ENCODE results near the gene RNF152.
"Not testable (repeated sequence)": the region's sequence is repeated elsewhere in the genome, so short reads cannot be mapped to it uniquely, and the experiment has no call there.

Gene RNF152

GRCh38 chr18:61821748-61822147 lies 71.1 kb downstream of the RNF152 start:
- DNase-seq (ENCODE audit: low read depth in 2 of 2) = no peak

- DNase-seq (ENCODE audit: low read depth in 2 of 2) = no peak
These were observed 71.9 kb downstream of the RNF152 start for GRCh38 chr18:61820882-61821281.

- no peak for DNase-seq (ENCODE audit: low read depth in 2 of 2)
These were observed 75.7 kb downstream of the RNF152 start for GRCh38 chr18:61817086-61817485.

GRCh38 chr18:61815885-61816470 lies 76.8 kb downstream of the RNF152 start:
- DNase-seq (ENCODE audit: low read depth in 2 of 2) = no peak

- no peak for DNase-seq (ENCODE audit: low read depth in 2 of 2)
These were observed 84.5 kb downstream of the RNF152 start for GRCh38 chr18:61808286-61808685.

GRCh38 chr18:61803393-61803792 lies 89.4 kb downstream of the RNF152 start:
- DNase-seq (ENCODE audit: low read depth in 2 of 2) = no peak

- no peak for DNase-seq (ENCODE audit: low read depth in 2 of 2)
These were observed 94.9 kb downstream of the RNF152 start for GRCh38 chr18:61797696-61798590.

GRCh38 chr18:61791031-61791430 lies 101.8 kb downstream of the RNF152 start:
- no peak for DNase-seq (ENCODE audit: low read depth in 2 of 2)

- DNase-seq (ENCODE audit: low read depth in 2 of 2) = not testable (repeated sequence)
These were observed 105.7 kb downstream of the RNF152 start for GRCh38 chr18:61787011-61787670.

GRCh38 chr18:61785588-61785987 lies 107.2 kb downstream of the RNF152 start:
- DNase-seq (ENCODE audit: low read depth in 2 of 2) = no peak

GRCh38 chr18:61784834-61785233 lies 108.0 kb downstream of the RNF152 start:
- DNase-seq (ENCODE audit: low read depth in 2 of 2) = no peak

- DNase-seq (ENCODE audit: low read depth in 2 of 2) = no peak
These were observed 110.3 kb downstream of the RNF152 start for GRCh38 chr18:61782545-61782944.

GRCh38 chr18:61776201-61776600 lies 116.6 kb downstream of the RNF152 start:
- DNase-seq (ENCODE audit: low read depth in 2 of 2) = not testable (repeated sequence)

- DNase-seq (ENCODE audit: low read depth in 2 of 2) = no peak
These were observed 118.0 kb downstream of the RNF152 start for GRCh38 chr18:61774846-61775245.

- DNase-seq (ENCODE audit: low read depth in 2 of 2) = no peak
These were observed 120.4 kb downstream of the RNF152 start for GRCh38 chr18:61772293-61772848.

GRCh38 chr18:61771861-61772260 lies 120.9 kb downstream of the RNF152 start:
- no peak for DNase-seq (ENCODE audit: low read depth in 2 of 2)

GRCh38 chr18:61770279-61770678 lies 122.5 kb downstream of the RNF152 start:
- DNase-seq (ENCODE audit: low read depth in 2 of 2) = no peak

GRCh38 chr18:61766266-61766884 lies 126.4 kb downstream of the RNF152 start:
- no peak for DNase-seq (ENCODE audit: low read depth in 2 of 2)

GRCh38 chr18:61765097-61765496 lies 127.7 kb downstream of the RNF152 start:
- DNase-seq (ENCODE audit: low read depth in 2 of 2) = no peak

GRCh38 chr18:61764381-61764780 lies 128.4 kb downstream of the RNF152 start:
- DNase-seq (ENCODE audit: low read depth in 2 of 2) = no peak

- DNase-seq (ENCODE audit: low read depth in 2 of 2) = no peak
These were observed 130.9 kb downstream of the RNF152 start for GRCh38 chr18:61761875-61762274.
